Esophagus muscularis mucosa (tissue), 4 donors: ENCODE measurements around the gene LAMA1. TPM values are rescaled to one million over a fixed set of nuclear protein-coding genes. Genes with fewer than 3 reads are reported as not detected.

Source experiments
- DNase-seq: peaks from one replicate; pipeline ENCODE4 v3.0.0-alpha.2; 2017; ENCODE audit errors: extremely low spot score
- H3K27ac ChIP-seq, 4 donors: fragments of 200-600 bp; sonication (generic); replicated peaks in 1 of 4; 1 replicate in 3 of 4; 2 replicates in 1 of 4; pipeline ENCODE4 v1.5.1; 2016 to 2019; ENCODE audit warnings: mild to moderate bottlenecking in 1 of 4
- H3K27me3 ChIP-seq, 4 donors: fragments of 200-600 bp; sonication (generic); one replicate each; pipeline versions ENCODE4 v1.5.1 to v1.6.0; 2016 to 2019
- H3K36me3 ChIP-seq, 4 donors: fragments of 200-600 bp; sonication (generic); one replicate each; pipeline ENCODE4 v1.5.1; 2016 to 2019
- H3K4me1 ChIP-seq, 4 donors: fragments of 200-600 bp; sonication (generic); one replicate each; pipeline ENCODE4 v1.5.1; 2016 to 2019
- H3K4me3 ChIP-seq, 4 donors: fragments of 200-600 bp; sonication (generic); 1 replicate in 2 of 4; 2 replicates in 2 of 4; pipeline ENCODE4 v1.5.1; 2016 to 2019; ENCODE audit warnings: mild to moderate bottlenecking in 4 of 4, moderate library complexity in 1 of 4
- H3K9me3 ChIP-seq, 4 donors: fragments of 200-600 bp; sonication (generic); 1 replicate in 3 of 4; 2 replicates in 1 of 4; pipeline ENCODE4 v1.5.1; 2016 to 2019
- EP300 ChIP-seq: sonication (generic); formaldehyde crosslinking; IDR thresholded peaks from one replicate; pipeline ENCODE4 v1.6.1; 2017; ENCODE audit warnings: antibody characterized with exemption
- POLR2A ChIP-seq: fragments of 450-650 bp; IDR thresholded peaks from one replicate; pipeline ENCODE4 v1.6.1; 2017; ENCODE audit warnings: antibody characterized with exemption, moderate library complexity, mild to moderate bottlenecking, low read depth
- POLR2AphosphoS5 ChIP-seq, 2 donors: sonication (generic); formaldehyde crosslinking; IDR thresholded peaks; one replicate each; pipeline ENCODE4 v1.6.1; 2017; ENCODE audit warnings: antibody characterized with exemption in 2 of 2
- WGBS: methylation state at CpG from one replicate; pipeline ENCODE4 v1.1.5; 2018; 5-methylcytosine and 5-hydroxymethylcytosine counted together
- intact Hi-C: fragments of 100-400 bp; cut with DNase I; formaldehyde crosslinking; loops from one replicate; pipeline ENCODE4 v1.15.1; 2023
- total RNA-seq, 4 donors: library from RNA; depleted of rRNA; stranded (reverse); fragments of >200 nt; gene quantifications; one replicate each; pipeline versions ENCODE4 v1.1.0 to v1.2.1, GENCODE V29; 2016
- TF ChIP-seq, protein P1 (sequence below), 3 experiments: fragments of 200-600 bp in 2 of 3; fragments of 450-650 bp in 1 of 3; sonication (generic) in 2 of 3; IDR thresholded peaks; one replicate each; pipeline ENCODE4 v1.5.1; 2017 to 2019; ENCODE audit warnings: antibody characterized with exemption in 3 of 3, mild to moderate bottlenecking in 2 of 3, moderate library complexity in 1 of 3

LAMA1 gene, protein sequence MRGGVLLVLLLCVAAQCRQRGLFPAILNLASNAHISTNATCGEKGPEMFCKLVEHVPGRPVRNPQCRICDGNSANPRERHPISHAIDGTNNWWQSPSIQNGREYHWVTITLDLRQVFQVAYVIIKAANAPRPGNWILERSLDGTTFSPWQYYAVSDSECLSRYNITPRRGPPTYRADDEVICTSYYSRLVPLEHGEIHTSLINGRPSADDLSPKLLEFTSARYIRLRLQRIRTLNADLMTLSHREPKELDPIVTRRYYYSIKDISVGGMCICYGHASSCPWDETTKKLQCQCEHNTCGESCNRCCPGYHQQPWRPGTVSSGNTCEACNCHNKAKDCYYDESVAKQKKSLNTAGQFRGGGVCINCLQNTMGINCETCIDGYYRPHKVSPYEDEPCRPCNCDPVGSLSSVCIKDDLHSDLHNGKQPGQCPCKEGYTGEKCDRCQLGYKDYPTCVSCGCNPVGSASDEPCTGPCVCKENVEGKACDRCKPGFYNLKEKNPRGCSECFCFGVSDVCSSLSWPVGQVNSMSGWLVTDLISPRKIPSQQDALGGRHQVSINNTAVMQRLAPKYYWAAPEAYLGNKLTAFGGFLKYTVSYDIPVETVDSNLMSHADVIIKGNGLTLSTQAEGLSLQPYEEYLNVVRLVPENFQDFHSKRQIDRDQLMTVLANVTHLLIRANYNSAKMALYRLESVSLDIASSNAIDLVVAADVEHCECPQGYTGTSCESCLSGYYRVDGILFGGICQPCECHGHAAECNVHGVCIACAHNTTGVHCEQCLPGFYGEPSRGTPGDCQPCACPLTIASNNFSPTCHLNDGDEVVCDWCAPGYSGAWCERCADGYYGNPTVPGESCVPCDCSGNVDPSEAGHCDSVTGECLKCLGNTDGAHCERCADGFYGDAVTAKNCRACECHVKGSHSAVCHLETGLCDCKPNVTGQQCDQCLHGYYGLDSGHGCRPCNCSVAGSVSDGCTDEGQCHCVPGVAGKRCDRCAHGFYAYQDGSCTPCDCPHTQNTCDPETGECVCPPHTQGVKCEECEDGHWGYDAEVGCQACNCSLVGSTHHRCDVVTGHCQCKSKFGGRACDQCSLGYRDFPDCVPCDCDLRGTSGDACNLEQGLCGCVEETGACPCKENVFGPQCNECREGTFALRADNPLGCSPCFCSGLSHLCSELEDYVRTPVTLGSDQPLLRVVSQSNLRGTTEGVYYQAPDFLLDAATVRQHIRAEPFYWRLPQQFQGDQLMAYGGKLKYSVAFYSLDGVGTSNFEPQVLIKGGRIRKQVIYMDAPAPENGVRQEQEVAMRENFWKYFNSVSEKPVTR (N-terminal part only)
- under 1 TPM; 0.17 to 0.69 (median 0.37) TPM for total RNA-seq

DNA sequence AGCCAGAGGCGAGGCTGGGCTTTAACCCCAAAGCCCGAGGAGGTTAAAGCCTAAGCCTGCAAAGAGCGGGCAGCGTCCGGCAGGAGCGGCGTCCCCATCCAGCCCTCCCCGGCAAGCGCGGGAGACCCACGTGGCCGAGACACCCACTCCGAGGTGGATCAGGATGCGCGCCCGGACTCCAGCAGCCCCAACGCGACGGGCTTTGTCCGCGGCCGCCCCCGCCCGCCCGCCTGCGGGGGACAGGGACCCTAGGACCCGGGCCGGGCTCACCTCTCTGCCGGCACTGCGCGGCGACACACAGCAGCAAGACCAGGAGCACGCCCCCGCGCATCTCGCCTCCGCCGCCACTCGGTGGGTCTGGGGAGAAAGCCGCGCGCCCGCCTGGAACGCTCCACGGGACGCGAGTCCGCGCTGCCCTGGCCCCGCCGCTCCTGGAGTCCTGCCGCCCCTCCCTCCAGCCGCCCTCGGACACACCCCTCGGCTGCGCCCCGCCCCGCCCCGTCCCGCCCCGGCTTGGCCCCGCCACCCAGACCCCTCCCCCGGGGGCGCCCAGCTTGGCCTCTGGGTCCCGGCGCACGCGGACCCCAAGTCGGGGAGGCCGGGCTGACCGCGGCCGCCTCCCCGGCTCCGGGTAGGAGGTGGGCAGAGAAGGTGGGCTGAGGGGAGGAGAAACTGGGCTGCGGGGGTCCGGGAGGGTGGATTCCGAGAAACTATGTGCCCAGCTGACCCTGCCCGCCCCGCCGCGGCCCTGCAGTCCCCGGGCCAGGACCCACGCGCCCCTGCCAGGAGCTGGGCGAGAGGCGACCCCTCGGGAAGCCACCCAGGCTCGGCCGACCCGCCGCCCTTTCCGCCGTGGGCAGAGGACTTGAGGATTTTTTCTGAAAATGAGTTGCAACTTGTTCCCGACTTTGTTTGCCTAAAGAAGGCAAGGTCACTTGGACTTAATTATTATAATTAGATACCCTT lies at the start of gene LAMA1:
Gene LAMA1 (minus strand): TSS at position 408 of the 966 bp plus-strand sequence. CDS start 77 bp downstream, at position 331.
- peaks cover 14 to 25% (median 24%) of the 10 kb centered on the region in 4 donors for H3K4me1 ChIP-seq
- H3K27ac ChIP-seq = no peak within 1 kb of the TSS
- 12% methylated on average over 19 of the region's 95 CpGs for WGBS
- peak within 1 kb of the TSS; percentile 48 to 56 (median 50) for H3K4me3 ChIP-seq
- H3K36me3 ChIP-seq = no peaks in the 10 kb centered on the region
- peaks cover 0 to 69% (median 24%) of the 10 kb centered on the region in 4 donors for H3K27me3 ChIP-seq
- TF ChIP-seq, protein P1, sequence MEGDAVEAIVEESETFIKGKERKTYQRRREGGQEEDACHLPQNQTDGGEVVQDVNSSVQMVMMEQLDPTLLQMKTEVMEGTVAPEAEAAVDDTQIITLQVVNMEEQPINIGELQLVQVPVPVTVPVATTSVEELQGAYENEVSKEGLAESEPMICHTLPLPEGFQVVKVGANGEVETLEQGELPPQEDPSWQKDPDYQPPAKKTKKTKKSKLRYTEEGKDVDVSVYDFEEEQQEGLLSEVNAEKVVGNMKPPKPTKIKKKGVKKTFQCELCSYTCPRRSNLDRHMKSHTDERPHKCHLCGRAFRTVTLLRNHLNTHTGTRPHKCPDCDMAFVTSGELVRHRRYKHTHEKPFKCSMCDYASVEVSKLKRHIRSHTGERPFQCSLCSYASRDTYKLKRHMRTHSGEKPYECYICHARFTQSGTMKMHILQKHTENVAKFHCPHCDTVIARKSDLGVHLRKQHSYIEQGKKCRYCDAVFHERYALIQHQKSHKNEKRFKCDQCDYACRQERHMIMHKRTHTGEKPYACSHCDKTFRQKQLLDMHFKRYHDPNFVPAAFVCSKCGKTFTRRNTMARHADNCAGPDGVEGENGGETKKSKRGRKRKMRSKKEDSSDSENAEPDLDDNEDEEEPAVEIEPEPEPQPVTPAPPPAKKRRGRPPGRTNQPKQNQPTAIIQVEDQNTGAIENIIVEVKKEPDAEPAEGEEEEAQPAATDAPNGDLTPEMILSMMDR (IDR thresholded peaks at IDR 0.05) = no peak
- no peak for TF ChIP-seq EP300
- no peak for TF ChIP-seq POLR2AphosphoS5 (IDR thresholded peaks at IDR 0.05)
- TF ChIP-seq POLR2A = no peak
- H3K9me3 ChIP-seq = peaks cover 0 to 3% (median 0%) of the 10 kb centered on the region in 4 donors
- intact Hi-C loops = no loop called here
- DNase-seq = peak; percentile 39

DNA sequence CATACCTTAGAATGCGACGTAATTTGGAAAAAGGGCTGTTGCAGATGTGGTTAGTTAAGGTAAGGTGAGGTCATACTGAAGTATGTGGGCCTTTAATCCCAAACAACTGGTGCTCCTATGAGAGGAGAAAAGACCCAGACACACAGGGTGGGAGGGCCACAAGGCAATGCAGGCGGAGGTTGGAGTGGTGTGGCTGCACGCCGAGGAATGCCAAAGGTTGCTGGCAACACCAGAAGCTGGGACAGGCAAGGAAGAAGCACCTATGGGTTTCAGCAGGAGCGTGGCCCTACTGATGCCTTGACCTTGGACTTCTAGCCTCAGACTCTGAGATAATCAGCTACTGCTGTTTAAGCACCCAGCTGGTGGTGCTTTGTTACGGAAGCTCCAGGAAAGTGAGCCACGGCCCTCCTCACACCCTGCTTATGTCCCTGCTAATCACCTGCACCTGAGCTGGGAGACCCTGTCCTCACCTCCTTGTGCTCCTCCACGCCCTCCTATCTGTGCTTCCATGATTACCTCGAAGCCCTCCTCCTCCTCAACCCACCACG lies 48.3 kb upstream of the LAMA1 start:
- intact Hi-C loops = no loop called here
- Histone ChIP-seq H3K27me3 (peaks cover 0 to 8% (median 0%) of the 10 kb centered on the region in 4 donors), H3K36me3 (no peaks in the 10 kb centered on the region), H3K4me1 (no peaks in the 10 kb centered on the region), H3K27ac (no peak overlapping the region), H3K4me3 (no peak overlapping the region), H3K9me3 (no peaks in the 10 kb centered on the region)
- no peak for DNase-seq
- 93% methylated on average over 11 of the region's 11 CpGs for WGBS
- TF ChIP-seq POLR2AphosphoS5 (IDR thresholded peaks at IDR 0.05) (no peak), EP300 (no peak), POLR2A (no peak)
- TF ChIP-seq, protein P1 (IDR thresholded peaks at IDR 0.05) = no peak

DNA sequence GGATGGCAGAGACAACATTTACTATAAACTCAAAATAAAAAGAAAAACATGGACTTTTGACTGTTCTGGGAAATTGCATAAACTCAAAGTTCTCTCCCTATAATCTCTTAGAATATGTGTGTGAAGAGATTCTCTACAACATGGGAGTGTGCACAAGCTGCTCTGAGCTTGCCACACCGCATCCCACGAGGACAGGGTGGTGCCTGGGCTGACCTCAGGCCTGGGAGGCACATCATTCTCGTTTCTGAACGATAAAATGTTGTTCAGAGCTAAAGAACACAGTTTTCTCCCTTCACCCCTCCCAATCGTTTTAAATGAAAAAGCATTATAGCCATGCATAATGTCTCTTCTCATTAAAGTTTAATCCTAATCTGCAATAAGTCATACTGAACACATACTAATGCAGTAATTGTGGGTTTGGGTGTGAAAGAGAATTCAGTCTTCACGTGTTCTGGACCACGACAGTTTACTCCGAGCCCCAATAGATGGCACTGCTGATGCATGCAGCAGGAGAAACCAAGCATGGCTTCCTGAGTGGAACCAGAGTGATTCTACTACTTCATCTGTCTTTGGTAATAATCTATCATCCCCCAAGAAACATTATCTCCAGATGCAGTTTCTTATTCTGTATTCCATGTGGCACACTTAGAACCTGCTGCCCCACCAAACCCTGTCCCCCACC lies 46.9 kb upstream of the LAMA1 start:
- Histone ChIP-seq H3K4me1 (no peaks in the 10 kb centered on the region), H3K27ac (no peak overlapping the region), H3K36me3 (no peaks in the 10 kb centered on the region), H3K9me3 (no peaks in the 10 kb centered on the region), H3K27me3 (peaks cover 0 to 8% (median 0%) of the 10 kb centered on the region in 4 donors), H3K4me3 (no peak overlapping the region)
- 58% methylated on average over 8 of the region's 8 CpGs for WGBS
- DNase-seq = no peak
- TF ChIP-seq POLR2AphosphoS5 (IDR thresholded peaks at IDR 0.05) = no peak
- TF ChIP-seq, protein P1 (IDR thresholded peaks at IDR 0.05) = no peak
- no peak for TF ChIP-seq POLR2A
- no peak for TF ChIP-seq EP300
- intact Hi-C loops = no loop called here
